Measurements from ENCODE around the gene EFHD1. TPM values are rescaled to one million over a fixed set of nuclear protein-coding genes. Genes with fewer than 3 reads are reported as not detected.

EFHD1 gene
- total and polyA plus RNA-seq, 9 of the 15 experiments (the other 6 are each of a cell fraction or from before 2014, with no cell fraction given), result 0.66 to 9.1 (median 2.0) TPM

DNA sequence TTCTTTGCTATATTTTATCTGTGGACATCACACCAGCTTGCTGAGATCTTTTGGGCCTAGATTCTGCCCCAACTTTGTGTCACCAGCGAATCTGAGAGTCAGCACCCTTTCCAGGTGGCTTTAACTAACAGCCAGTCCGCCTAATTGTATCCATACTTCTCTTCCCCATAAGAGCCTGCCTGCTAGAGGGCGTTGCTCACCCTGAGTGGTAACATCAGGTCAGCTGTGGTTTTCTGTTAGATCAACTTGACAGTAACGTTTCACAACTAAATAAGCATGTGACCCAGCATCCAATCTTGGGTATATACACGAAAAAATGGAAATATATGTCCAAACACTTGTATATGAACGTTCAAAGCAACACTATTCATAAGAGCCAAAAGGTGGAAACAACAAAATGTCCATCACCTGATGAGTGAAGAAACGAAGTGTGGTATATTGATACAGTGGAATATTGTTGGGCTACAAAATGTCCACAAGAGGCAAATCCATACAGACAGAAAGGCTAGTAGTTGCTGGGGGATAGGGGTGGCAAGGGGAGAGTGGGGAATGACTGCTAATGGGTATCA is 24.9 kb downstream of the EFHD1 start (continued):
- peak in 1 of 2 experiments; percentile 35; a peak in 2 of 4 replicates for TF ChIP-seq RAD21 (CRISPR knock-in tag; conservative IDR thresholded peaks at IDR 0.05 in 1 of 2, IDR thresholded peaks at IDR 0.05 in 1 of 2)
- no peak for TF ChIP-seq ZC3H11A (IDR thresholded peaks at IDR 0.05; ENCODE audit: low read depth, low read length)
- TF ChIP-seq, protein P1, sequence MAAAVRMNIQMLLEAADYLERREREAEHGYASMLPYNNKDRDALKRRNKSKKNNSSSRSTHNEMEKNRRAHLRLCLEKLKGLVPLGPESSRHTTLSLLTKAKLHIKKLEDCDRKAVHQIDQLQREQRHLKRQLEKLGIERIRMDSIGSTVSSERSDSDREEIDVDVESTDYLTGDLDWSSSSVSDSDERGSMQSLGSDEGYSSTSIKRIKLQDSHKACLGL (CRISPR knock-in tag; IDR thresholded peaks at IDR 0.05; ENCODE audit: borderline replicate concordance, poor library complexity, severe bottlenecking), result no peak

- H4K20me1 ChIP-seq (replicated peaks; ENCODE audit: control insufficient read depth, insufficient read depth, low read length), result no peaks in the 10 kb centered on the region
- no peak overlapping the region for H3K4me2 ChIP-seq (ENCODE audit: insufficient read depth, low read length)
- 39% methylated on average over 2 of the region's 2 CpGs for WGBS (ENCODE audit: insufficient coverage, low coverage, missing lambda C conversion rate)
- ChIA-PET CTCF (ENCODE audit: low intra/inter-chr PET ratio) (no interaction called here), POLR2A (no interaction called here)
- H3K36me3 ChIP-seq (ENCODE audit: control insufficient read depth, insufficient read depth, low read length), result no peaks in the 10 kb centered on the region
- H3K9me3 ChIP-seq (replicated peaks; ENCODE audit: control insufficient read depth, insufficient read depth, low read depth, low read length), result no peaks in the 10 kb centered on the region
- no peak for DNase-seq (ENCODE audit: extremely low read depth in 1 of 4, low spot score in 3 of 4)
- no peak overlapping the region for H3K27ac ChIP-seq (ENCODE audit: extremely low read depth, low read depth, low read length)
- intact Hi-C loops (cut with micrococcal nuclease) (no loop called here), in situ Hi-C loops (cut with MboI) (no loop called here)
- no peak overlapping the region for H2AFZ ChIP-seq (ENCODE audit: low read depth, low read length)
- no peak for ATAC-seq
- no peaks in the 10 kb centered on the region for H3K79me2 ChIP-seq (ENCODE audit: control insufficient read depth, insufficient read depth, low read length)
- no peak overlapping the region for H3K9ac ChIP-seq (ENCODE audit: insufficient read depth in 1 of 2, low read depth in 2 of 2, low read length in 2 of 2)
- no TSS peak for BruUV-seq (replicated peaks)
- no peaks in the 10 kb centered on the region for H3K4me1 ChIP-seq (replicated peaks in 1 of 2; ENCODE audit: control insufficient read depth in 2 of 2, insufficient read depth in 2 of 2, low read length in 2 of 2)
- FAIRE-seq, result no peak
- H3K4me3 ChIP-seq, result no peak overlapping the region
- 0 out of 5 replicates have a peak, but pooled peaks cover 0 to 3% of the 10 kb centered on the region in 2 experiments for H3K27me3 ChIP-seq (ENCODE audit: control insufficient read depth in 2 of 2, insufficient read depth in 2 of 2, low read length in 2 of 2)
- no peaks in the 10 kb centered on the region for H3K9me1 ChIP-seq (ENCODE audit: control insufficient read depth, insufficient read depth, low read length)
- TF ChIP-seq NR4A1 (CRISPR knock-in tag; IDR thresholded peaks at IDR 0.05) (no peak), NR4A1 (tag; IDR thresholded peaks at IDR 0.05) (no peak), ELF2 (CRISPR knock-in tag; IDR thresholded peaks at IDR 0.05) (no peak), MGA (IDR thresholded peaks at IDR 0.05) (no peak), DNMT1 (IDR thresholded peaks at IDR 0.05) (no peak), XRCC4 (IDR thresholded peaks at IDR 0.05; ENCODE audit: extremely low read depth, insufficient read depth, insufficient read length) (no peak)
Measured at GRCh38 chr2:232659359-232659758, 26.0 kb downstream of the EFHD1 start.

Data from K562 (cell line).